GM23338 (cell line): ENCODE results near the gene GTPBP10. TPM values are rescaled to one million over a fixed set of nuclear protein-coding genes. Genes with fewer than 3 reads are reported as not detected.

Experiments
- ATAC-seq: fragments of 200-7000 bp; cut with Tn5 transposase; 3 replicates; pipeline ENCODE4 v1.9.1; 2020
- DNase-seq: peaks from one replicate; pipeline ENCODE4 v3.0.0-alpha.2; 2015; ENCODE audit warnings: low spot score
- H2AFZ ChIP-seq: fragments of 200-600 bp; sonication (generic); 2 replicates; pipeline ENCODE4 v1.8.0; 2016; ENCODE audit warnings: antibody characterized with exemption, mild to moderate bottlenecking, moderate library complexity
- H3F3A ChIP-seq: fragments of 200-600 bp; sonication (generic); replicated peaks from 2 replicates; pipeline ENCODE4 v1.8.0; 2017; ENCODE audit warnings: antibody characterized with exemption, mixed run types, low read depth
- H3K27ac ChIP-seq: fragments of 200-600 bp; sonication (generic); 2 replicates; pipeline ENCODE4 v1.6.1; 2016; ENCODE audit warnings: low read depth
- H3K27me3 ChIP-seq: fragments of 200-600 bp; sonication (generic); 2 replicates; pipeline ENCODE4 v1.8.0; 2016; ENCODE audit warnings: mild to moderate bottlenecking, mixed run types, moderate library complexity; ENCODE audit not compliant: insufficient read depth
- H3K36me3 ChIP-seq: fragments of 200-600 bp; sonication (generic); 2 replicates; pipeline ENCODE4 v1.8.0; 2016; ENCODE audit warnings: mild to moderate bottlenecking; ENCODE audit not compliant: insufficient read depth
- H3K4me1 ChIP-seq: fragments of 200-600 bp; sonication (generic); 2 replicates; pipeline ENCODE4 v1.8.0; 2016; ENCODE audit warnings: mild to moderate bottlenecking, moderate library complexity; ENCODE audit not compliant: insufficient read depth
- H3K4me2 ChIP-seq: fragments of 200-600 bp; sonication (generic); 2 replicates; pipeline ENCODE4 v1.7.1; 2017; ENCODE audit warnings: mixed run types
- H3K4me3 ChIP-seq: fragments of 200-600 bp; sonication (generic); 2 replicates; pipeline ENCODE4 v1.6.1; 2016; ENCODE audit warnings: mixed run types
- H3K79me2 ChIP-seq: fragments of 200-600 bp; sonication (generic); replicated peaks from 2 replicates; pipeline ENCODE4 v1.8.0; 2017; ENCODE audit warnings: mild to moderate bottlenecking; ENCODE audit not compliant: insufficient read depth
- H3K9me2 ChIP-seq: fragments of 200-600 bp; sonication (generic); 2 replicates; pipeline ENCODE4 v1.8.0; 2017; ENCODE audit not compliant: insufficient read depth
- H4K20me1 ChIP-seq: fragments of 200-600 bp; sonication (generic); replicated peaks from 2 replicates; pipeline ENCODE4 v1.8.0; 2017; ENCODE audit warnings: mild to moderate bottlenecking; ENCODE audit not compliant: insufficient read depth
- H3K27ac Mint-ChIP-seq: 2 replicates; pipeline ENCODE4 v1.8.0; 2020; ENCODE audit warnings: inconsistent platforms, mild to moderate bottlenecking, moderate library complexity, mixed read lengths
- H3K27me3 Mint-ChIP-seq: 3 replicates; pipeline ENCODE4 v1.8.0; 2022; ENCODE audit warnings: low read depth, mild to moderate bottlenecking, moderate library complexity, mixed read lengths, inconsistent platforms; ENCODE audit not compliant: insufficient read depth, poor library complexity
- H3K36me3 Mint-ChIP-seq: 3 replicates; pipeline ENCODE4 v1.8.0; 2021; ENCODE audit warnings: low read depth, mild to moderate bottlenecking, inconsistent platforms, moderate library complexity, mixed read lengths
- H3K4me1 Mint-ChIP-seq: 3 replicates; pipeline ENCODE4 v1.8.0; 2020; ENCODE audit warnings: mild to moderate bottlenecking, inconsistent platforms, mixed read lengths
- H3K4me3 Mint-ChIP-seq: 3 replicates; pipeline ENCODE4 v1.8.0; 2021; ENCODE audit warnings: moderate library complexity, mild to moderate bottlenecking, inconsistent platforms, mixed read lengths
- H3K9me3 Mint-ChIP-seq: 3 replicates; pipeline ENCODE4 v1.8.0; 2020; ENCODE audit warnings: moderate library complexity, mild to moderate bottlenecking, inconsistent platforms, mixed read lengths
- CREB1 ChIP-seq: fragments of 250-450 bp; sonication (Bioruptor Pico); IDR thresholded peaks from 2 replicates; pipeline ENCODE4 v1.5.0; 2020; ENCODE audit warnings: low read depth, mild to moderate bottlenecking, moderate library complexity
- CTCF ChIP-seq, 2 experiments: fragments of 200-600 bp in 1 of 2; sonication (generic) in 1 of 2; conservative IDR thresholded peaks; 2 replicates each; pipeline versions ENCODE4 v1.5.1 to v1.6.1; 2016 to 2017; ENCODE audit warnings: antibody characterized with exemption in 2 of 2, low read depth in 2 of 2, mild to moderate bottlenecking in 2 of 2, moderate library complexity in 1 of 2
- ETS1 ChIP-seq: IDR thresholded peaks from 2 replicates; pipeline ENCODE4 v1.6.1; 2016; ENCODE audit warnings: antibody characterized with exemption
- EZH2 ChIP-seq: fragments of 200-600 bp; sonication (generic); IDR thresholded peaks from one replicate; pipeline ENCODE4 v1.8.0; 2017; ENCODE audit warnings: antibody characterized with exemption, mild to moderate bottlenecking, low read depth; ENCODE audit not compliant: unreplicated experiment
- EZH2phosphoT487 ChIP-seq: fragments of 200-600 bp; sonication (generic); IDR thresholded peaks from one replicate; pipeline ENCODE4 v1.8.1; 2018; ENCODE audit warnings: antibody characterized with exemption; ENCODE audit not compliant: unreplicated experiment
- JUNB ChIP-seq: IDR thresholded peaks from one replicate; pipeline ENCODE4 v1.6.1; 2016; ENCODE audit warnings: antibody characterized with exemption; ENCODE audit not compliant: unreplicated experiment
- NANOG ChIP-seq: IDR thresholded peaks from 2 replicates; pipeline ENCODE4 v1.6.1; 2016; ENCODE audit warnings: antibody characterized with exemption, borderline replicate concordance
- POLR2AphosphoS5 ChIP-seq: IDR thresholded peaks from 2 replicates; pipeline ENCODE4 v1.6.1; 2016; ENCODE audit warnings: antibody characterized with exemption, low read depth
- REST ChIP-seq: IDR thresholded peaks from one replicate; pipeline ENCODE4 v1.6.1; 2018; ENCODE audit warnings: antibody characterized with exemption; ENCODE audit not compliant: unreplicated experiment
- STAT1 ChIP-seq: IDR thresholded peaks from one replicate; pipeline ENCODE4 v1.6.1; 2016; ENCODE audit warnings: antibody characterized with exemption; ENCODE audit not compliant: unreplicated experiment
- ZNF114 ChIP-seq: fragments of 250-450 bp; sonication (Bioruptor Pico); IDR thresholded peaks from 2 replicates; pipeline ENCODE4 v1.5.0; 2020; ENCODE audit warnings: mild to moderate bottlenecking, moderate library complexity
- ZNF331 ChIP-seq: fragments of 250-450 bp; sonication (Bioruptor Pico); IDR thresholded peaks from 2 replicates; pipeline ENCODE4 v1.5.0; 2020; ENCODE audit warnings: low read depth, mild to moderate bottlenecking, moderate library complexity
- ZNF462 ChIP-seq: fragments of 250-450 bp; sonication (Bioruptor Pico); IDR thresholded peaks from 2 replicates; pipeline ENCODE4 v1.5.0; 2020; ENCODE audit warnings: mild to moderate bottlenecking, moderate library complexity
- polyA plus RNA-seq: library from polyadenylated mRNA; unstranded; fragments of >200 nt; fragmentation: Nextera tagmentation; extraction: Ambion mirVana; gene quantifications from 2 replicates; pipeline ENCODE4 v1.2.1, GENCODE V29; 2016
- total RNA-seq: library from RNA; depleted of rRNA; stranded (reverse); fragments of >200 nt; shearing (Covaris generic); gene quantifications from 2 replicates; pipeline ENCODE4 v1.2.3, GENCODE V29; 2014

The GTPBP10 gene
- total and polyA plus RNA-seq, 2 experiments from 2014 or later = 15.1 to 23.0 TPM

GRCh38 chr7:90408142-90408541 is 61.6 kb downstream of the GTPBP10 start:
- H3K27ac ChIP-seq = no peak overlapping the region
- peaks cover 28% of the 10 kb centered on the region for H3K79me2 ChIP-seq
- no peak overlapping the region for H2AFZ ChIP-seq
- ATAC-seq = no peak
- H3K4me1 ChIP-seq = no peaks in the 10 kb centered on the region
- Mint-ChIP-seq H3K9me3 (no peaks in the 10 kb centered on the region), H3K27me3 (no peaks in the 10 kb centered on the region), H3K36me3 (peaks cover 40% of the 10 kb centered on the region), H3K4me3 (no peak overlapping the region), H3K4me1 (peaks cover 5% of the 10 kb centered on the region), H3K27ac (no peak overlapping the region)
- no peak overlapping the region for H3K4me2 ChIP-seq
- DNase-seq = no peak
- peaks cover 4% of the 10 kb centered on the region; the same call in 1 of the 2 replicates for H4K20me1 ChIP-seq
- H3K27me3 ChIP-seq = no peaks in the 10 kb centered on the region
- H3F3A ChIP-seq = no peaks in the 10 kb centered on the region
- no peaks in the 10 kb centered on the region for H3K9me2 ChIP-seq
- TF ChIP-seq ZNF114 (CRISPR knock-in tag) = no peak
- no peak for TF ChIP-seq NANOG
- TF ChIP-seq ETS1 = no peak
- no peak for TF ChIP-seq ZNF331 (CRISPR knock-in tag)
- TF ChIP-seq EZH2 = no peak
- no peak for TF ChIP-seq REST
- TF ChIP-seq POLR2AphosphoS5 = no peak
- TF ChIP-seq CTCF (conservative IDR thresholded peaks at IDR 0.05; ENCODE audit: low read depth in 2 of 2) = no peak
- no peak for TF ChIP-seq ZNF462 (CRISPR knock-in tag)
- TF ChIP-seq CREB1 (CRISPR knock-in tag) = no peak
- no peak for TF ChIP-seq EZH2phosphoT487
- TF ChIP-seq JUNB = no peak
- TF ChIP-seq STAT1 = no peak
- H3K36me3 ChIP-seq = peaks cover 16% of the 10 kb centered on the region; the same call in 1 of the 2 replicates
- H3K4me3 ChIP-seq = no peak overlapping the region
